K562 (cell line): ENCODE measurements around the gene NDUFC2. TPM values are rescaled to one million over a fixed set of nuclear protein-coding genes. Genes with fewer than 3 reads are reported as not detected.
A peak's percentile ranks its signal among the peaks of the same experiment; 100 is the strongest.

Source experiments
- ATAC-seq: fragments of 200-7000 bp; cut with Tn5 transposase; 3 replicates; pipeline ENCODE4 v1.9.1; 2020; ENCODE audit warnings: moderate library complexity
- BruUV-seq: library from RNA; stranded (reverse); fragments of 400-500 nt; replicated peaks from 2 replicates; lab custom pipeline; 2021; lab: Mats Ljungman, UMichigan
- CTCF ChIA-PET: fragments of 300-600 bp; formaldehyde crosslinking; extraction: SDS; loops from one replicate; lab custom pipeline; 2021; ENCODE audit warnings: low intra/inter-chr PET ratio; lab: Yijun Ruan, JAX
- POLR2A ChIA-PET: fragments of 300-600, 350-650 bp; sonication (Branson Sonifier 250); formaldehyde crosslinking; extraction: SDS; loops from one replicate; lab custom pipeline; 2021; ENCODE audit warnings: antibody characterized with exemption, inconsistent platforms; lab: Yijun Ruan, JAX
- DNase-seq, 4 experiments: peaks; one replicate each; pipeline versions ENCODE4 v3.0.0 to v3.0.0-alpha.2; 2011 to 2018; ENCODE audit warnings: low spot score in 3 of 4, mixed read lengths in 3 of 4; ENCODE audit errors: extremely low read depth in 1 of 4
- FAIRE-seq: peaks from 2 replicates; lab custom pipeline; 2011; peaks lifted over from hg19 to GRCh38; lab: Jason Lieb, UNC
- H2AFZ ChIP-seq: 2 replicates; pipeline ENCODE4 v1.6.0; 2011; ENCODE audit warnings: low read depth, low read length, control low read depth, inconsistent platforms
- H3K27ac ChIP-seq: fragments of 200-600 bp; 3 replicates; pipeline ENCODE4 v1.8.0; 2011; ENCODE audit warnings: low read depth, mild to moderate bottlenecking, control low read depth, inconsistent platforms, low read length, moderate library complexity, mixed read lengths; ENCODE audit errors: extremely low read depth
- H3K27me3 ChIP-seq, 2 experiments: fragments of 300-600 bp in 1 of 2; 2 replicates in 1 of 2; 3 replicates in 1 of 2; pipeline versions ENCODE4 v1.6.0 to v1.8.0; 2011; ENCODE audit warnings: inconsistent platforms in 2 of 2, low read length in 2 of 2, mild to moderate bottlenecking in 1 of 2, mixed read lengths in 1 of 2, moderate library complexity in 1 of 2; ENCODE audit not compliant: control insufficient read depth in 2 of 2, insufficient read depth in 2 of 2
- H3K36me3 ChIP-seq: fragments of 300-600 bp; 3 replicates; pipeline ENCODE4 v1.8.0; 2011; ENCODE audit warnings: mild to moderate bottlenecking, low read length, inconsistent platforms; ENCODE audit not compliant: control insufficient read depth, insufficient read depth
- H3K4me1 ChIP-seq, 2 experiments: fragments of 200-600 bp in 1 of 2; replicated peaks in 1 of 2; 2 replicates in 1 of 2; 3 replicates in 1 of 2; pipeline versions ENCODE4 v1.5.1 to v1.8.0; 2011; ENCODE audit warnings: inconsistent platforms in 2 of 2, low read length in 2 of 2, mild to moderate bottlenecking in 1 of 2, mixed read lengths in 1 of 2, moderate library complexity in 1 of 2; ENCODE audit not compliant: control insufficient read depth in 2 of 2, insufficient read depth in 2 of 2
- H3K4me2 ChIP-seq: 2 replicates; pipeline ENCODE4 v1.6.1; 2011; ENCODE audit warnings: low read length, control low read depth, inconsistent platforms, mixed read lengths; ENCODE audit not compliant: insufficient read depth
- H3K4me3 ChIP-seq: fragments of 200-600 bp; sonication (generic), shearing (Covaris generic); 2 replicates; pipeline ENCODE4 v1.5.1; 2016; ENCODE audit warnings: control low read depth, inconsistent platforms
- H3K79me2 ChIP-seq: fragments of 200-600 bp; 3 replicates; pipeline ENCODE4 v1.8.0; 2011; ENCODE audit warnings: low read length, inconsistent platforms; ENCODE audit not compliant: control insufficient read depth, insufficient read depth
- H3K9ac ChIP-seq, 2 experiments: 2 replicates each; pipeline versions ENCODE4 v1.6.0 to v1.6.1; 2011; ENCODE audit warnings: low read depth in 2 of 2, low read length in 2 of 2, control low read depth in 1 of 2, inconsistent platforms in 1 of 2, mild to moderate bottlenecking in 1 of 2, mixed read lengths in 1 of 2; ENCODE audit not compliant: insufficient read depth in 1 of 2
- H3K9me1 ChIP-seq: one replicate; pipeline ENCODE4 v1.6.0; 2011; ENCODE audit warnings: inconsistent platforms, mild to moderate bottlenecking, low read length, moderate library complexity; ENCODE audit not compliant: control insufficient read depth, insufficient read depth
- H3K9me3 ChIP-seq: replicated peaks from 2 replicates; pipeline ENCODE4 v1.5.1; 2011; ENCODE audit warnings: low read depth, low read length, inconsistent platforms; ENCODE audit not compliant: control insufficient read depth, insufficient read depth
- H4K20me1 ChIP-seq: replicated peaks from 2 replicates; pipeline ENCODE4 v1.6.1; 2011; ENCODE audit warnings: low read length, inconsistent platforms, mixed read lengths; ENCODE audit not compliant: control insufficient read depth, insufficient read depth
- ADNP ChIP-seq: fragments of 200-800 bp; sonication (Bioruptor generic); IDR thresholded peaks from 2 replicates; pipeline ENCODE4 v1.6.1; 2016; ENCODE audit warnings: missing genetic modification characterization, missing compliant biosample characterization
- ATF3 ChIP-seq, 2 experiments: fragments of 450-650 bp in 1 of 2; sonication (generic) in 1 of 2; formaldehyde crosslinking in 1 of 2; IDR thresholded peaks in 1 of 2; conservative IDR thresholded peaks in 1 of 2; 2 replicates each; pipeline versions ENCODE4 v1.6.1 to v1.8.1; 2016 to 2023; ENCODE audit warnings: mild to moderate bottlenecking in 2 of 2, moderate library complexity in 2 of 2, inconsistent platforms in 1 of 2, missing genetic modification reagents in 1 of 2
- BCLAF1 ChIP-seq, 2 experiments: fragments of 450-650 bp in 1 of 2; IDR thresholded peaks; 2 replicates each; pipeline ENCODE4 v1.6.1; 2011 to 2017; ENCODE audit warnings: low read depth in 2 of 2, antibody characterized with exemption in 1 of 2, borderline replicate concordance in 1 of 2, low read length in 1 of 2, mild to moderate bottlenecking in 1 of 2, mixed read lengths in 1 of 2; ENCODE audit not compliant: control insufficient read depth in 1 of 2
- KAT8 ChIP-seq: fragments of 450-650 bp; IDR thresholded peaks from 2 replicates; pipeline ENCODE4 v1.6.1; 2016; ENCODE audit warnings: low read depth, mild to moderate bottlenecking
- NFIC ChIP-seq: fragments of 450-650 bp; IDR thresholded peaks from 2 replicates; pipeline ENCODE4 v1.6.1; 2017; ENCODE audit warnings: mild to moderate bottlenecking, inconsistent platforms
- NFIX ChIP-seq: fragments of 250-450 bp; sonication (Bioruptor Pico); IDR thresholded peaks from 2 replicates; pipeline ENCODE4 v1.4.0; 2020; ENCODE audit warnings: low read depth, mild to moderate bottlenecking, moderate library complexity
- PHB2 ChIP-seq: fragments of 450-650 bp; IDR thresholded peaks from 2 replicates; pipeline ENCODE4 v1.6.1; 2017; ENCODE audit warnings: low read depth
- POLR2AphosphoS2 ChIP-seq: IDR thresholded peaks from 2 replicates; pipeline ENCODE4 v1.6.1; 2012; ENCODE audit warnings: low read length, improper control_type of control experiment
- SNIP1 ChIP-seq: fragments of 450-650 bp; IDR thresholded peaks from 2 replicates; pipeline ENCODE4 v1.7.1; 2017; ENCODE audit warnings: low read depth, mild to moderate bottlenecking
- ZNF224 ChIP-seq: sonication (generic); formaldehyde crosslinking; IDR thresholded peaks from 2 replicates; pipeline ENCODE4 v1.8.0; 2022; ENCODE audit warnings: mild to moderate bottlenecking, missing genetic modification reagents
- ZNF445 ChIP-seq: fragments of 250-450 bp; sonication (Bioruptor Pico); IDR thresholded peaks from 2 replicates; pipeline ENCODE4 v1.4.0; 2020; ENCODE audit warnings: low read depth, mild to moderate bottlenecking, moderate library complexity
- WGBS: fragments of 100-300 bp; shearing (Covaris generic); methylation state at CpG from one replicate; pipeline ENCODE4 v1.1.6; 2016; ENCODE audit warnings: low coverage, mixed read lengths; ENCODE audit not compliant: insufficient coverage; ENCODE audit errors: missing lambda C conversion rate; 5-methylcytosine and 5-hydroxymethylcytosine counted together
- in situ Hi-C: fragments of 300-500 bp; cut with MboI; formaldehyde crosslinking; loops from 4 replicates; pipeline ENCODE4 v1.15.0; 2018; ENCODE audit warnings: inconsistent platforms, mixed read lengths
- intact Hi-C: fragments of 100-400 bp; cut with micrococcal nuclease; formaldehyde crosslinking; loops from 2 replicates; pipeline ENCODE4 v1.14.2; 2022
- polyA plus RNA-seq, 8 experiments: library from polyadenylated mRNA; depleted of rRNA in 4 of 8; stranded (reverse) in 5 of 8; unstranded in 3 of 8; fragments of >200 nt; fragmentation: Nextera tagmentation in 2 of 8; fragmentation: Illumina TruSeq in 1 of 8; extraction: Ambion mirVana in 2 of 8; extraction: Trizol in 1 of 8; gene quantifications; 2 replicates each; pipeline versions ENCODE4 v1.2.1 to v1.2.3, GENCODE V29; 2011 to 2014; ENCODE audit warnings: inconsistent platforms in 1 of 8, missing spikeins in 1 of 8
- total RNA-seq, 7 experiments: library from RNA; depleted of rRNA in 6 of 7; stranded (reverse); fragments of >200 nt in 6 of 7; fragmentation: Illumina TruSeq in 2 of 7; extraction: Trizol in 2 of 7; gene quantifications; 2 replicates each; pipeline versions ENCODE4 v1.2.1 to v1.2.3, GENCODE V29; 2011 to 2021; ENCODE audit warnings: low replicate concordance in 1 of 7

The NDUFC2 gene
- total and polyA plus RNA-seq, 9 of the 15 experiments (the other 6 are each of a cell fraction or from before 2014, with no cell fraction given) = 168 to 1,119 (median 442) TPM

GRCh38 chr11:78074756-78075155 lies 4.9 kb downstream of the NDUFC2 start:
- no peaks in the 10 kb centered on the region for H3K9me3 ChIP-seq
- no peaks in the 10 kb centered on the region for H3K27me3 ChIP-seq
- no peak for ATAC-seq
- peaks cover 9% of the 10 kb centered on the region; the same call in 1 of the 2 replicates for H4K20me1 ChIP-seq
- H3K9ac ChIP-seq = no peak overlapping the region
- peaks cover 86% of the 10 kb centered on the region for H3K79me2 ChIP-seq
- no peak overlapping the region for H3K27ac ChIP-seq
- H3K4me3 ChIP-seq = no peak overlapping the region
- no peaks in the 10 kb centered on the region for H3K9me1 ChIP-seq
- TF ChIP-seq BCLAF1 (IDR thresholded peaks at IDR 0.05; ENCODE audit: borderline replicate concordance in 1 of 2, control insufficient read depth in 1 of 2, low read depth in 2 of 2, low read length in 1 of 2) (no peak), NFIX (CRISPR knock-in tag) (peak; percentile 38), KAT8 (0 out of 2 replicates have a peak, but pooled peaks have one; percentile 16), POLR2AphosphoS2 (no peak), ATF3 (IDR thresholded peaks at IDR 0.05) (peak; percentile 35; the same call in 1 of the 2 replicates), ATF3 (CRISPR knock-in tag; conservative IDR thresholded peaks at IDR 0.05) (no peak), ADNP (no peak), PHB2 (no peak), ZNF445 (CRISPR knock-in tag) (no peak), SNIP1 (no peak), ZNF224 (no peak), NFIC (peak; percentile 96)
- H2AFZ ChIP-seq = no peak overlapping the region
- intact Hi-C loops = no loop called here
- peaks cover 61% of the 10 kb centered on the region for H3K36me3 ChIP-seq
- H3K4me2 ChIP-seq = no peak overlapping the region
- no TSS peak for BruUV-seq
- peaks cover 14 to 31% of the 10 kb centered on the region in 2 experiments for H3K4me1 ChIP-seq
- no peak for FAIRE-seq
- WGBS = 63% methylated on average over 6 of the region's 6 CpGs
- CTCF ChIA-PET = no interaction called here
- in situ Hi-C loops = no loop called here
- POLR2A ChIA-PET = interaction anchor here (1.0 kb wide), 1 partner anchor 34 kb away, joined by 3 read pairs; no protein-coding TSS in a partner anchor
- DNase-seq = peak in 1 of 4 experiments; percentile 31
